Osteocyte (in vitro differentiated cells): Measurements from ENCODE around the gene MDC1. TPM values are rescaled to one million over a fixed set of nuclear protein-coding genes. Genes with fewer than 3 reads are reported as not detected.

ENCODE experiments used
- DNase-seq: peaks from one replicate; pipeline ENCODE4 v3.0.0; 2021; ENCODE audit warnings: mixed read lengths; ENCODE audit not compliant: unreplicated experiment; ENCODE audit errors: extremely low spot score
- H3K27ac Mint-ChIP-seq: one replicate; pipeline ENCODE4 v1.8.0; 2021; ENCODE audit warnings: mild to moderate bottlenecking, mixed read lengths; ENCODE audit not compliant: unreplicated experiment
- H3K27me3 Mint-ChIP-seq: one replicate; pipeline ENCODE4 v1.8.0; 2021; ENCODE audit warnings: mixed read lengths; ENCODE audit not compliant: unreplicated experiment
- H3K36me3 Mint-ChIP-seq: one replicate; pipeline ENCODE4 v1.8.0; 2021; ENCODE audit warnings: mixed read lengths; ENCODE audit not compliant: unreplicated experiment
- H3K4me1 Mint-ChIP-seq: one replicate; pipeline ENCODE4 v1.8.0; 2021; ENCODE audit warnings: mixed read lengths; ENCODE audit not compliant: unreplicated experiment
- H3K4me3 Mint-ChIP-seq: one replicate; pipeline ENCODE4 v1.8.0; 2021; ENCODE audit warnings: mild to moderate bottlenecking, moderate library complexity, mixed read lengths; ENCODE audit not compliant: unreplicated experiment
- H3K9me3 Mint-ChIP-seq: one replicate; pipeline ENCODE4 v1.8.0; 2021; ENCODE audit warnings: mixed read lengths; ENCODE audit not compliant: unreplicated experiment
- total RNA-seq: library from RNA; stranded (reverse); gene quantifications from 2 replicates; pipeline ENCODE4 v1.2.1, GENCODE V29; 2021
- TF ChIP-seq, protein P1 (sequence below): fragments of 200-600 bp; sonication (generic); IDR thresholded peaks from 2 replicates; pipeline ENCODE4 v1.5.0; 2021; ENCODE audit warnings: antibody characterized with exemption, mild to moderate bottlenecking, moderate library complexity

The MDC1 gene
- total RNA-seq, 1 donor from 2014 or later: 37.7 TPM

DNA sequence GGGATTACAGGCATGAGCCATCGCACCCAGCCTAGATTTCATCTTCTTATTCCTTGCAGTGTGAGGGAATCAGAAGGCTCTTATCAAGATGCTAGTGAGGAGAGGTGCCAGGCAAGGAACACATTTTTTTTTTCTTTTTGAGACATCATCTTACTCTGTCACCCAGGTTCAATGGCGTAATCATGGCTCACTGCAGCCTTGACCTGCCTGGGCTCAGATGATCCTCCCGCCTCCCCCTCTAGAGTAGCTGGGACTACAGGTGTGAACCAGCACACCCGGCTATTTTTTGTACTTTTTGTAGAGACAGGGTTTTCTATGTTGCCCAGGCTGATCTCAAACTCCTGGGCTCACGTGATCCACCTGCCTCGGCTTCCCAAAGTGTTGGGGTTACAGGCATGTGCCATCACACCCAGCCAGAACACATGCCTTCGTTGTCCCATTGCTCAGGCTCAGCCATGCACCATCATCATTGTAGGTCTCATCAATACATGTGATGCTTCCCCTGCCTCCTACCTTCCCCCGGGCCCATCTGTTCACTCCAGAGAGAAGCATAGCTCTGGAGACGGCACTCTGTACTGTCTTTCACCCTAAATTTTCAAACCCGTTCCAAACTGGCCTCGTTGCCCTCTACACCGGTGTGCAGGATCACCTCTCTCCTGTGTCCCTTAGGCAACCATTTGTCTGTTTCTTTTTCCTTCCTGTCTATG is 15.3 kb upstream of the MDC1 start:
- Mint-ChIP-seq H3K27ac (peak overlapping the region; percentile 37), H3K36me3 (peaks cover 32% of the 10 kb centered on the region), H3K9me3 (no peaks in the 10 kb centered on the region), H3K4me3 (no peak overlapping the region), H3K27me3 (no peaks in the 10 kb centered on the region), H3K4me1 (peaks cover 5% of the 10 kb centered on the region)
- no peak for DNase-seq
- TF ChIP-seq, protein P1, sequence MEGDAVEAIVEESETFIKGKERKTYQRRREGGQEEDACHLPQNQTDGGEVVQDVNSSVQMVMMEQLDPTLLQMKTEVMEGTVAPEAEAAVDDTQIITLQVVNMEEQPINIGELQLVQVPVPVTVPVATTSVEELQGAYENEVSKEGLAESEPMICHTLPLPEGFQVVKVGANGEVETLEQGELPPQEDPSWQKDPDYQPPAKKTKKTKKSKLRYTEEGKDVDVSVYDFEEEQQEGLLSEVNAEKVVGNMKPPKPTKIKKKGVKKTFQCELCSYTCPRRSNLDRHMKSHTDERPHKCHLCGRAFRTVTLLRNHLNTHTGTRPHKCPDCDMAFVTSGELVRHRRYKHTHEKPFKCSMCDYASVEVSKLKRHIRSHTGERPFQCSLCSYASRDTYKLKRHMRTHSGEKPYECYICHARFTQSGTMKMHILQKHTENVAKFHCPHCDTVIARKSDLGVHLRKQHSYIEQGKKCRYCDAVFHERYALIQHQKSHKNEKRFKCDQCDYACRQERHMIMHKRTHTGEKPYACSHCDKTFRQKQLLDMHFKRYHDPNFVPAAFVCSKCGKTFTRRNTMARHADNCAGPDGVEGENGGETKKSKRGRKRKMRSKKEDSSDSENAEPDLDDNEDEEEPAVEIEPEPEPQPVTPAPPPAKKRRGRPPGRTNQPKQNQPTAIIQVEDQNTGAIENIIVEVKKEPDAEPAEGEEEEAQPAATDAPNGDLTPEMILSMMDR: no peak

DNA sequence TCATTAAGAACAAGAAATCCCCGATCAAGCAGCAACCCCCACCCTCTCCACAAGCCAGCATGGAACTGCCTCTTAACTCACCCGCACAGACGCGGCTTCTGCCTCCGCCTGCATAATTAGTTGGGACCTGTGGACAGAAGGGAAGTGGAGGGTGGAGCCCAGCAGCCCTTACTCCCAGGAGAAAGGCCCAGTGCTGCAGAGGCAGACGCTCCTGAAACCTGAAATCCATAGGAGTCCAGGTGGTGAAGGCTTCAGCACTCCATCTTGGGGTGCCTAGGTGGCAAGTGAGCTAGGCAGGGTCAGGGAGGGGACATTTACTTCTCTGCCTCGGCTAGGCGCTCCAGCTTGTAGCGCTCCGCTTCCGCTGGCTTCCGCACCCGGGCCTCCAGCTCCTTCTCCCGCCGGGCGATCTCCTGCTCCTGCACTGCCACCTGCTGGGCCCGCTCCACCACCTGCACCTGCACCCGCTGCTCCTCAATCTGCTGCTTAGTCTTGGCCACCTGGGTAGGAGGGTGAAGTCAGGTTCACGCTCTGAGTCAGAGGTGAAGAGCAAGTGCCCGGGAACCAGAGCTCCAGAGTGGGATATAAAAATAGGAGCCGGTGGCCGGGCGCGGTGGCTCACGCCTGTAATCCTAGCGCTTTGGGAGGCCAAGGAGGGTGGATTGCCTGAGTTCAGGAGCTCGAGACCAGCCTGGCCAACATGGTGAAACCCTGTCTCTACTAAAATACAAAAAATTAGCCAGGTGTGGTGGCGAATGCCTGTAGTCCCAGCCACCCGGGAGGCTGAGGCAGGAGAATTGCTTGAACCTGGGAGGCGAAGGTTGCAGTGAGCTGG is 13.7 kb upstream of the MDC1 start:
- no peaks in the 10 kb centered on the region for H3K27me3 Mint-ChIP-seq
- H3K4me1 Mint-ChIP-seq: peaks cover 7% of the 10 kb centered on the region
- TF ChIP-seq, protein P1: peak; percentile 57
- H3K9me3 Mint-ChIP-seq: no peaks in the 10 kb centered on the region
- H3K4me3 Mint-ChIP-seq: no peak overlapping the region
- H3K36me3 Mint-ChIP-seq: peaks cover 22% of the 10 kb centered on the region
- DNase-seq: no peak
- peak overlapping the region; percentile 35 for H3K27ac Mint-ChIP-seq

DNA sequence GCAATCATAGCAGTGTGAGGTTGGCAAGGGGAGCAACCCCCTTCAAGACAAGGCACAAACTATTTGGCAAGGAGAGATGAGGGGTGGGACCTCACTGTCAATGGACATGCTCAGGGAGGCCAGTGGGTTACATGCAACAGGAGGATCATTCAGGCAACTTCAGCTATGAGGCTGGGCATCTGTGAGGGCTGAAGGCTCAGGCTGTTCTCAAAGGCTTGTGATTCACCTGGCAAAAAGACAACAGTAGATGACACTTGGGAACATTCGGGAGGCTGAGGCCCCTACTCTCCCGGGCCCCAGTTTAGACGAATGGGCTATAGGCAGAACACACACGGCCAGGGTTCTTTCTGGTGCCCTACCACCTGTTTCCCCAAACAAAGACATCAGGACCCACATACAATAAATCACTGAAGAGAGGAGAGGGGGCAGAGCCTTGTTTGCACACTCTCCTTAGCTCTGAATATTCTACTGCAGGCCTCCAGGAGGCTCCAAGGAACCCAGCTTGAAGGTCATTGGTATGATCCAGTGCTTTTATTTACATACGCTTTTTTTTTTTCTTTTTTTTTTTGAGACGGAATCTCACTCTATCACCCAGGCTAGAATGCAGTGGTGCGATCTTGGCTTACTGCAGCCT is 11.0 kb upstream of the MDC1 start:
- DNase-seq: no peak
- peaks cover 32% of the 10 kb centered on the region for H3K4me1 Mint-ChIP-seq
- no peaks in the 10 kb centered on the region for H3K9me3 Mint-ChIP-seq
- H3K36me3 Mint-ChIP-seq: peaks cover 35% of the 10 kb centered on the region
- TF ChIP-seq, protein P1: peak; percentile 49
- peak overlapping the region; percentile 58 for H3K27ac Mint-ChIP-seq
- H3K4me3 Mint-ChIP-seq: no peak overlapping the region
- no peaks in the 10 kb centered on the region for H3K27me3 Mint-ChIP-seq

DNA sequence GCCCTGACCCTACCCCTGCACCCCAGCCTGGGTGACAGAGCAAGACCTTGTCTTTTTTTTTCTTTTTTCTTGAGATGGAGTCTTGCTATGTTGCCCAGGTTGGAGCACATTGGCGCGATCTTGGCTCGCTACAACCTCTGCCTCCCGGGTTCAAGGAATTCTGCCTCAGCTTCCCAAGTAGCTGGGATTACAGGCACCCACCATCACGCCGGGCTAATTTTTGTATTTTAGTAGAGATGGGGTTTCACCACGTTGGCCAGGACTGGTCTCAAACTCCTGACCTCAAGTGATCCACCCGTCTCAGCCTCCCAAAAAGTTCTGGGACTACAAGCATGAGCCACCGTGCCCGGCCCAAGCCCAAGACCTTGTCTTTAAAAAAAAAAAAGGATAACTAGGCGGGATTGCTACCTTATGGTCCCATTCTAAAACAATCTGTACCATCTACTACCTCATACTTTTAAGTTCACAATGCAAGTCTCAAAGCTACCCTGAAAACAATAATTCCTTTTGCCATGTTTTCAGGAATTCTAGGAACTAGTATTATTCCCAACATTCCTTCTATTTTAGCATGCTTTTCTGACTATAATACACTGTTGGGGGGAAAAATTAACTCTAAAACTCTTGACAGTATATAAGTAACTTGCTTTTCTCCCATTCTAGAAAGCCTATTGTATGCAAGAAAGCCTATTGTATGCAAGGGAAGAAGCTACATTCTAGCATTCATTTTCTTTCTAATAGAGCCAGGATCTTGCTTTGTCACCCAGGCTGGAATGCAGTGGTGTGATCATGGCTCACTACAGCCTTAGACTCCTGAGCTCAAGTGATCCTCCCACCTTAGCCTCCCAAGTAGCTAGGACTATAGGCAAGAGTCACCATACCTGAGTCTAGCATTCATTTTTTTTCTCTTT is 9.7 kb upstream of the MDC1 start:
- TF ChIP-seq, protein P1: no peak
- H3K27ac Mint-ChIP-seq: peak overlapping the region; percentile 68
- no peak overlapping the region for H3K4me3 Mint-ChIP-seq
- H3K36me3 Mint-ChIP-seq: peaks cover 42% of the 10 kb centered on the region
- H3K4me1 Mint-ChIP-seq: peaks cover 39% of the 10 kb centered on the region
- no peak for DNase-seq
- H3K9me3 Mint-ChIP-seq: no peaks in the 10 kb centered on the region
- H3K27me3 Mint-ChIP-seq: no peaks in the 10 kb centered on the region
